Urinary bladder (tissue), 4 donors: ENCODE data around the gene NWD2. TPM values are rescaled to one million over a fixed set of nuclear protein-coding genes. Genes with fewer than 3 reads are reported as not detected.

Source experiments
- DNase-seq: peaks from one replicate; pipeline ENCODE4 v3.0.0-alpha.2; 2015; ENCODE audit errors: extremely low spot score
- H3K27ac ChIP-seq: one replicate; pipeline ENCODE4 v1.5.1; 2013; ENCODE audit warnings: low read depth, mild to moderate bottlenecking, moderate library complexity
- H3K36me3 ChIP-seq: one replicate; pipeline ENCODE4 v1.6.1; 2013; ENCODE audit warnings: mild to moderate bottlenecking, moderate library complexity; ENCODE audit not compliant: insufficient read depth
- H3K4me1 ChIP-seq: one replicate; pipeline ENCODE4 v1.6.1; 2013; ENCODE audit warnings: mild to moderate bottlenecking, moderate library complexity; ENCODE audit not compliant: insufficient read depth
- H3K4me3 ChIP-seq: one replicate; pipeline ENCODE4 v1.5.1; 2013; ENCODE audit warnings: low read depth, low read length
- WGBS: extraction: QIAGEN DNeasy Blood & Tissue Kit; methylation state at CpG from one replicate; pipeline ENCODE4 v1.1.7; 2013; 5-methylcytosine and 5-hydroxymethylcytosine counted together
- polyA plus RNA-seq: library from polyadenylated mRNA; stranded (reverse); fragments of 200-250 nt; gene quantifications from one replicate; pipeline ENCODE4 v1.2.3, GENCODE V29; 2013
- total RNA-seq: library from RNA; depleted of rRNA; stranded (reverse); fragments of >200 nt; gene quantifications from one replicate; pipeline ENCODE4 v1.2.3, GENCODE V29; 2014
- donor health status: healthy with polysubstance abuse.
- donor health status: healthy.

NWD2 gene
- total and polyA plus RNA-seq, 2 donors: 0.05 to 2.0 TPM

- no peak for DNase-seq
- H3K4me3 ChIP-seq: no peak overlapping the region
- WGBS: 79% methylated on average over 7 of the region's 7 CpGs
- no peak overlapping the region for H3K27ac ChIP-seq
- H3K36me3 ChIP-seq: no peaks in the 10 kb centered on the region
- no peaks in the 10 kb centered on the region for H3K4me1 ChIP-seq
Measured at GRCh38 chr4:37464373-37465128, 220.0 kb downstream of the NWD2 start.

GRCh38 chr4:37465296-37465695, 220.8 kb downstream of the NWD2 start:
- H3K4me3 ChIP-seq: no peak overlapping the region
- 83% methylated on average over 5 of the region's 5 CpGs for WGBS
- no peak overlapping the region for H3K27ac ChIP-seq
- DNase-seq: no peak
- no peaks in the 10 kb centered on the region for H3K36me3 ChIP-seq
- no peaks in the 10 kb centered on the region for H3K4me1 ChIP-seq

GRCh38 chr4:37465845-37466244, 221.3 kb downstream of the NWD2 start:
- 86% methylated on average over 2 of the region's 2 CpGs for WGBS
- H3K36me3 ChIP-seq: no peaks in the 10 kb centered on the region
- no peak for DNase-seq
- H3K27ac ChIP-seq: no peak overlapping the region
- H3K4me3 ChIP-seq: no peak overlapping the region
- H3K4me1 ChIP-seq: no peaks in the 10 kb centered on the region

- Histone ChIP-seq H3K36me3 (no peaks in the 10 kb centered on the region), H3K27ac (no peak overlapping the region), H3K4me3 (no peak overlapping the region), H3K4me1 (no peaks in the 10 kb centered on the region)
- 57% methylated on average over 3 of the region's 3 CpGs for WGBS
- DNase-seq: no peak
Measured at GRCh38 chr4:37467223-37467622, 222.7 kb downstream of the NWD2 start.

- no peak overlapping the region for H3K27ac ChIP-seq
- no peak for DNase-seq
- no peak overlapping the region for H3K4me3 ChIP-seq
- H3K4me1 ChIP-seq: no peaks in the 10 kb centered on the region
- no peaks in the 10 kb centered on the region for H3K36me3 ChIP-seq
- WGBS: 81% methylated on average over 4 of the region's 4 CpGs
Measured at GRCh38 chr4:37467824-37468223, 223.3 kb downstream of the NWD2 start.

- Histone ChIP-seq H3K4me1 (no peaks in the 10 kb centered on the region), H3K4me3 (no peak overlapping the region), H3K36me3 (no peaks in the 10 kb centered on the region), H3K27ac (no peak overlapping the region)
- WGBS: 94% methylated on average over 2 of the region's 2 CpGs
- DNase-seq: no peak
Measured at GRCh38 chr4:37469286-37469685, 224.7 kb downstream of the NWD2 start.

GRCh38 chr4:37470245-37470644, 225.7 kb downstream of the NWD2 start:
- Histone ChIP-seq H3K4me1 (no peaks in the 10 kb centered on the region), H3K4me3 (no peak overlapping the region), H3K27ac (no peak overlapping the region), H3K36me3 (no peaks in the 10 kb centered on the region)
- DNase-seq: no peak
- WGBS: 87% methylated on average over 1 of the region's 1 CpG

GRCh38 chr4:37471093-37471492, 226.6 kb downstream of the NWD2 start:
- no peak for DNase-seq
- 92% methylated on average over 1 of the region's 1 CpG for WGBS

GRCh38 chr4:37471971-37472370, 227.4 kb downstream of the NWD2 start:
- Histone ChIP-seq H3K4me3 (no peak overlapping the region), H3K36me3 (no peaks in the 10 kb centered on the region), H3K27ac (no peak overlapping the region), H3K4me1 (no peaks in the 10 kb centered on the region)
- DNase-seq: no peak
- WGBS: 57% methylated on average over 5 of the region's 5 CpGs

More at GRCh38 chr4:37471093-37471492, 226.6 kb downstream of the NWD2 start:
- no peak overlapping the region for H3K4me3 ChIP-seq
- H3K4me1 ChIP-seq: no peaks in the 10 kb centered on the region
- H3K27ac ChIP-seq: no peak overlapping the region
- H3K36me3 ChIP-seq: no peaks in the 10 kb centered on the region

- 90% methylated on average over 2 of the region's 2 CpGs for WGBS
- no peak overlapping the region for H3K27ac ChIP-seq
- no peak for DNase-seq
- no peaks in the 10 kb centered on the region for H3K4me1 ChIP-seq
- no peak overlapping the region for H3K4me3 ChIP-seq
- H3K36me3 ChIP-seq: no peaks in the 10 kb centered on the region
Measured at GRCh38 chr4:37473807-37474206, 229.3 kb downstream of the NWD2 start.

GRCh38 chr4:37475087-37475486, 230.5 kb downstream of the NWD2 start:
- DNase-seq: no peak
- 41% methylated on average over 1 of the region's 1 CpG for WGBS
- H3K27ac ChIP-seq: peak overlapping the region; percentile 32

GRCh38 chr4:37475776-37476175, 231.2 kb downstream of the NWD2 start:
- Histone ChIP-seq H3K36me3 (no peaks in the 10 kb centered on the region), H3K4me3 (no peak overlapping the region), H3K4me1 (no peaks in the 10 kb centered on the region), H3K27ac (no peak overlapping the region)
- WGBS: 60% methylated on average over 1 of the region's 1 CpG
- no peak for DNase-seq

More at GRCh38 chr4:37475087-37475486, 230.5 kb downstream of the NWD2 start:
- no peak overlapping the region for H3K4me3 ChIP-seq
- no peaks in the 10 kb centered on the region for H3K36me3 ChIP-seq
- no peaks in the 10 kb centered on the region for H3K4me1 ChIP-seq

- Histone ChIP-seq H3K4me3 (no peak overlapping the region), H3K27ac (no peak overlapping the region), H3K36me3 (no peaks in the 10 kb centered on the region), H3K4me1 (no peaks in the 10 kb centered on the region)
- no peak for DNase-seq
Measured at GRCh38 chr4:37476256-37476655, 231.7 kb downstream of the NWD2 start.

- Histone ChIP-seq H3K27ac (no peak overlapping the region), H3K36me3 (no peaks in the 10 kb centered on the region), H3K4me1 (no peaks in the 10 kb centered on the region), H3K4me3 (no peak overlapping the region)
- 89% methylated on average over 2 of the region's 2 CpGs for WGBS
- no peak for DNase-seq
Measured at GRCh38 chr4:37476691-37477090, 232.1 kb downstream of the NWD2 start.
